GM18867 (cell line): ENCODE data around the gene RPS6KA2.
A peak's percentile ranks its signal among the peaks of the same experiment; 100 is the strongest.
"Not testable (repeated sequence)": the region's sequence is repeated elsewhere in the genome, so short reads cannot be mapped to it uniquely, and the experiment has no call there.

ENCODE experiments used
- ATAC-seq: cut with Tn5 transposase; IDR thresholded peaks from one replicate; pipeline ENCODE4 v1.9.1; 2021; ENCODE audit warnings: mild to moderate bottlenecking, moderate library complexity; ENCODE audit not compliant: unreplicated experiment

The RPS6KA2 gene

DNA sequence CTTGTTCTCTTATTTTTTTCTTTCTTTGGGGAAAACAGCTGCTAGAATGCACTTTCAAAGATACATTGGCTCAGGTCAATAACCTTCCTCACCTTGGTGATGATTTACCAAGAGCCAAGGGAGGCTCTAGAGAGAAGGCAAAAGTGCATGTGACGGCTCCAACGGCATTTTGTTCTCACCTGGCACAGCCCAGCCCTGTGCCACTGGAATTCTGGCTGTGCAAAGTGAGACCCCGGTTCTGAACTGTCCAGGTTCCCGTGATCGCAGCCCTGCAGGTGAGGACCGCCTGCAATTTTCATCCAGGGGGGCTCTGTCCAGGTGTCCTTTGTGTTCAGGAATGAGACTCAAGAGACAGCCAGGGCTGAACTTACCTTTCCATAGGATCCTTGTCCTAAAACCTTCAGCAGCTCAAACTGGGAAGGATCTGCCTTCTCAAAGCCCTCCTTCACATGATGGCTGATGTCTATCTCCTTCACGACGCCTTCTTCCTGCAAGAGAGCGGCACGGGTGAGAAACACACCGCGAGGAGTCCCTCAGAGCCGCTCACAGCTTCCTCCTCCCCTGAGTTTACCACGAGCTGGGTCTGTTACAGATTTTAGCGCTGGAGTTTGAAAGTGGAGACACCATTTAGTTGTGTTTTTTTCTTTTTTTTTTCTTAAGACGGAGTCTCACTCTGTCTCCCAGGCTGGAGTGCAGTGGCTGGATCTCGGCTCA lies 88.6 kb downstream of the RPS6KA2 start:
- no peak for ATAC-seq

DNA sequence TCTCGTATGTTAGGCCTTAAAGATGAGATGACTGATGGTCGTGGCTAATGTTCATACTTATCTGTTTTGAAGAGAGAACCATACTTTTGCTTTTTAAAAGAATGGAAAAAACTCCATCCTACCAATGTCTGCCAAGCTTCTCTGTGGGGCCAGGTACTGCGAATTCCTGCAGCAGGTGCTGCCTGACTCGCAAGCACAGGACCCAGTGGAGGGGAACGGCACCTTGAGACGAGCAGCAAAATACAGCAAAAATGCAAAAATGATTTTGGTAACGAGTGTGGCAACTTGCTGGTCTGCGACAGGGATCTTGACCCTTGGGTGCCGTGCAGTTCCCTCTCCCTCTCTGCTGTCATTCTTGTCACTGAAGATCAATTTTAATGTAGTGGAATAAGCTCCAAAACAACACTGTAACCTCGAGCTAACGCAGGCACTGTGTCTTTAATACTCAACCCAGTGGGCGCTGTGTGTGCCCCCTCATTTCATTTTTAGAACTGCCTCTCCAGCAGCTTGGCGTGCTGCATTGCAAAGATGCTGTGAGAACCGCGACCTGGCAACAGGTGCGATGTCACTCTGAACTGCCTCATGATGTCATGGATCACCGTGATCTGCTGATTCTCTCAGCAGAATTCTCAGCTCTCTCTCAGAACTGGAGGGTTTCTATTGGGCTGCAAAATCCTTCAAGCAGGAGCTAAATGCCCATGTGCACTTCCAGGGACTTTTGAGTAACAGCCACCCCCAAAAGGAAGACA lies 92.2 kb downstream of the RPS6KA2 start:
- ATAC-seq: no peak

DNA sequence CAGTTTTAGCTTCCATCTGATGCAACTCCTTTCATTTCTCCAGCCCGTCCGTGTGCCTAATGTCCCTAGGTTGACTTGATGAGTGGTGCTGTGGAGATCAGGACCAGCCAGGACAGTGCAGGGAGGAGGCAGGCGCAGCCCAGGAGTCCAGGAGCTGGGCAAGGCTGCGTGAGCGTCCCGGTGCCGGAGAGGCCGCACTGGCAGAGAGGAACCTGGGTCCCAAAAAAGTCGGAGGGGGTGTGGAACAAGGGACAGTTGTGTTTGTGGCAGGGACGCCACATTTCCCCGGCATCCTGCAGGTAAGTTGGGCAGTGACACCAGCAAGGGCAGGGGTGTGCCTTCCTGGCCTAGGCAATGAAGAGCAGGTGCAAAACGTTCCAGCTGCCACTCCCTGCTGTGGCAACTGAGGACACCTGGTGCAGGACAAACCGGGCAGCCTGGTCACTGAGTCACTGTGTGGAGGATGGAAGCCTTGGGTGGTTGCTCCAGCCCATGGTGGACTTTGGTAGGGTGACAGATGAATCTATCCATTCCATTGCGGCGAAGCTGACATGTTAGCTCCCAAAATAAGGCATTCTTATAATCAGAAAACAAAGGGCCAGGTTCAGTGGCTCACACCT lies 93.7 kb downstream of the RPS6KA2 start:
- no peak for ATAC-seq

DNA sequence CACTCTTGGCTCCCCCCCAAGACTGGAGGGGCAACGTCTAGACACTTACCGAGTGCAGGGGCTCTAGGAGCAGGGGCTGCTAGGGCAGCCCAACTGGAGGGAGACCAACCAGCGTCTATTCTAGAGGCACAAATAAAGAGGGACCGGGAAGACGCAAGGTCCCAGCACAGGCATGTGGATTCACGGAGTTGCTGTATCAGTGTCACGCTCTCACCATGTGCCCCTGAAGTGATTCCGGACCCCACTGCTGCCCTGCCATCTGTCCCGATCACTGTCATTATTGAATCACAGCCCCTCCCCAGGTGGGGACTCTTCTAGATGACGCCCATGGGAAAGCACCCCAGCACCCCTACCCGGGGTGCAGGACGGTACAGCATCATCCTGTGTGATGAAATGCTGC lies 94.7 kb downstream of the RPS6KA2 start:
- ATAC-seq: no peak

DNA sequence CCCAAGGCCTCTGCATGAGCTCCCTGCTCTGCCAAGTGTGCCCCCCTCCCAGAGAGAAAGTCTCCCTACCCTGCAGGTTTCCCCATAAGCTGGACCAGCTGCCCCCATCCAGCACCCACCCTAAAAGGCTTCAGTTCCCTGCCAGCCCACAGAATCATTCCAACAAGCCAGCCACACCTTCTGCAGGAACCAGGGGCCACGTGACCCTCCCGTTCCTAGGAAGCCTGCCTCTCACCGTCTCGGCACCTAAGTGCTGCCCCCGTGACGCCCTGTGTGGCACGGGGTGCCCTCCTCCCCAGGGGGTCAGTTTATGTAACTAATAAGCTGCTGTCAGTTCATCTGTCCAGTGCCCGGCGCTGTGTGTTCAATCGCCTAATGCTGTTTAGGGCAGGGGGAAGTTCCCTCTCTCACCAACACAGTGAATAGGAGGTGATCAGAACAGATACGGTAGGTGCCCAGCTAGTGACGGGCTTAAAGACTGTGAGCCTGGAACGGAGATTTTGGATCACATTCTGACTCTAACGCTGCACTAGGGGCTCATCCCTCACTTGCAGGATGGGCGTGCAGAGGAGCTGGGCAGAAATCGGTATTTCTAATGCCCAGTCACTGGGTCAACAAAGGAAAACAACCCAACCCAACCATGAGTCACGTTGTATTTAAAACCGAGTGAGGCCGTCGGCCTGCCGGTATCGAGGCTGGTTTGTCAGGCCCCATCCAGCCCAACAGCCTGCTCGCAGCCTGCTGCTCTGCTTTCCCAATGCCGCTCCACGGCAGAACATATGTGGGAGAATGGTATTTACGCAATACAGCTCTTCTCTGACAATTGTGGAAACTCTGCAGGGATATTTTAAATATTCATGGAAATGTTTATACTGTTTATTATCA lies 96.6 kb downstream of the RPS6KA2 start:
- ATAC-seq: no peak

DNA sequence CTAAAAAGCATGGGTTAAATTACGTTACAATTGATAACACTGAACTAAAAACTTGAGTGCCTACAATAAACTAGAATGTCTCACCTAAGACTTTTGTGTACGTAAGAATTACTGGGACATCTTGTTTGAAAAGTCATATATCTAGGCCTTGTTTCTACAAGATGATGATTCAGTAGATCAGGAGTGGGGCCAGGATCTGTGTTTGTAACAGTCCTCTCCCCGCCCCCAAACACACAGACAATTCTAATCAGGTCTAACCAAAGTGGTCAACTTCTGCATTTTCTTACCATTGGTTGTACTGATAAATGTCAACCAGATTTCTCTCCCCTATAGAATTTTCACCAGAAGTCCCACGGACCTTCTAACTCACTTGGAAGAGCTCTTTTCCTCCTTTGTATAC lies 97.5 kb downstream of the RPS6KA2 start:
- ATAC-seq: no peak

DNA sequence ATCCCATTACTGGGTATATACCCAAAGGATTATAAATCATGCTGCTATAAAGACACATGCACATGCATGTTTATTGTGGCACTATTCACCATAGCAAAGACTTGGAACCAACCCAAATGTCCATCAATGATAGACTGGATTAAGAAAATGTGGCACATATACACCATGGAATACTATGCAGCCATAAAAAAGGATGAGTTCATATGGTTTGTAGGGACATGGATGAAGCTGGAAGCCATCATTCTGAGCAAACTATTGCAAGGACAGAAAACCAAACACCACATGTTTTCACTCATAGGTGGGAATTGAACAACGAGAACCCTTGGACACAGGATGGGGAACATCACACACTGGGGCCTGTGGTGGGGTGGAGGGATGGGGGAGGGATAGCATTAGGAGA lies 98.0 kb downstream of the RPS6KA2 start:
- ATAC-seq: not testable (repeated sequence)

DNA sequence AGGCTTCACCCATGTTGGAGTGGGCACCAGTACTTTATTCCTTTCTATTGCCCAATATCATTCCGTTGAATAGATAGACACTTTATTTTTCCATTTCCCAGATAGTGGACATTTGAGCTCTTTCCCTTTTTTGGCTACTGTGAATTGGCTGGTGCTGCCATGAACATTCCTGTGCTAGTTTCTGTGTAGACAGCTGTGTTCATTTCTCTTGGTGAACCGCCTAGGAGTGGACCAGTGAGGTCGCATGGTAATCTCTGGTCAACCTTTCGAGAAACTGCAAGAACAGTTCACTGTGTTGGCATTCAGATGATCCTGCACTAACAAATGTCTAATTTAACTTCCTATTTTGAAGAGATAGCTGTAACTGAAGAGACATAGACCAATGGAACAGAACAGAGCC lies 99.2 kb downstream of the RPS6KA2 start:
- ATAC-seq: no peak

DNA sequence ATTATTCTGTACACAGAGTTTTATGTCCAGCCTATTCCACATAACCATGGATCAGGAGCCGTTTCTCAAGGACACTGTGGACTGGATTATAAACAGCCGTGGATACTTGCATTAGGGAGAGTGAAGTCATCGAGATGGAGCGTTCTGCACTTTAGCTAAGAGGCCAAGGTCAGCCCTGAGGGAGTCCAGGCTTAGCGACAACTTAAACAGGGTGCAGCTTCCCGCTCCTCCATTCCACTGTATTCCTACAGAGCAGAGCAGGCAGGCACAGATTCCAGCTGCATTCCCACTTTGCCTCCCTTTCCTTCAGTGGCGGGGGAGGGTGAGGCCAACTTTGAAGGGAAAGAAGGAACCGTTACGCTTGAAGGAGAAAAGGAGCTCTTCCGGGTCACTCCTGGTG lies 100.1 kb downstream of the RPS6KA2 start:
- ATAC-seq: no peak

DNA sequence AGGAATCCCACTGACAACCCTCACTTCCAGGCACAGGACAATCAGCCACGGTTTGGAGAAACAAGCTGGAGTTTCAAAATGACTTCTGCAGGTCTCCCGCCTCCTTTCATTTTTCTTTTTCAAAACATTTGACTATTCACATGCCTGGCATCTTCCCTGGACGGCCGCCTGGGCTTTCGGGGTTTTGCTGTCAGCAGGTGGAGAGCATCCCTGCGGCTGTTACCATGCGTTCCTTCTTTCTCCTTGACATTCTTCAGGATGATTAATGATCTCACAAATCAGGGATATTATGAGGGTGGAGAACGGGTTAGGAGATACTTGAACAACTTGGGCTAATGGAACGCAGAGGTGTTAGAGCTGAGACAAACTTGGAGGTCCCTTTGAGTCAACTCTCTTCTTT lies 101.5 kb downstream of the RPS6KA2 start:
- no peak for ATAC-seq

DNA sequence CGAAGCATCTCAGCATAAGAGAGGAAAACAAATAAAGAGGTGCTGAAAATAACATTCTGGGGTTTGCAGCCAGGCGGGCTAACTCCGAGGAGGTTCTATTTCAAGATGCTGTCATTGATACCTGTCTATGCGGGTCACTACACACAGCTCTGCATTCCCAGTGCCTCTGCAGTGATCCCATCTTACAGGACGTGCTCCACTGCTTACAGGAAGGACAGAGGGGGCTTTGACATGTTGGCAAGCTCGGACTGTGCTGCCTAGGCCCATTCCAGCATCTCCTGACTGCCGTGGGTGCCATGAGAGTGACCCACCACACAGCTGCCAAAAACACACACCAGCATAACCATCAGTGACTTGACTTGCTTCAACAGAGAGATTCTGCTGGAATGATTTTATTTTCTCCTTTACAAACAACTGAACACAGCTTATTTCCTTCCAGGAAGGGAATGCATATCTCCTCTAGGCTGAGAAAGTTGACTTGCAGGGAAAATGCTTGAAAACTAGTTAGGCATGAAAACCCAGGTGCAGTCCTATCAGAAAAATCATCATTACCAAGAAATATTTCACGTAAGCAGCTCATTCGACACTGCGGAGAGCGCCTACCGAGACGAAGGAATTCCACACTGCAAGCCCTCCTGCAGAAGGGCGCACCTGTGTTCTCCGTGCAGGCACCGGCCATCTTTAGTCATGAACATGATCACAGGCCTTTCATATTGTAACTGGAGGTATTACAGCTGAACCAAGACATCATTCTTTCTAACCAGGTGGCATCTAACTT lies 103.1 kb downstream of the RPS6KA2 start:
- no peak for ATAC-seq

DNA sequence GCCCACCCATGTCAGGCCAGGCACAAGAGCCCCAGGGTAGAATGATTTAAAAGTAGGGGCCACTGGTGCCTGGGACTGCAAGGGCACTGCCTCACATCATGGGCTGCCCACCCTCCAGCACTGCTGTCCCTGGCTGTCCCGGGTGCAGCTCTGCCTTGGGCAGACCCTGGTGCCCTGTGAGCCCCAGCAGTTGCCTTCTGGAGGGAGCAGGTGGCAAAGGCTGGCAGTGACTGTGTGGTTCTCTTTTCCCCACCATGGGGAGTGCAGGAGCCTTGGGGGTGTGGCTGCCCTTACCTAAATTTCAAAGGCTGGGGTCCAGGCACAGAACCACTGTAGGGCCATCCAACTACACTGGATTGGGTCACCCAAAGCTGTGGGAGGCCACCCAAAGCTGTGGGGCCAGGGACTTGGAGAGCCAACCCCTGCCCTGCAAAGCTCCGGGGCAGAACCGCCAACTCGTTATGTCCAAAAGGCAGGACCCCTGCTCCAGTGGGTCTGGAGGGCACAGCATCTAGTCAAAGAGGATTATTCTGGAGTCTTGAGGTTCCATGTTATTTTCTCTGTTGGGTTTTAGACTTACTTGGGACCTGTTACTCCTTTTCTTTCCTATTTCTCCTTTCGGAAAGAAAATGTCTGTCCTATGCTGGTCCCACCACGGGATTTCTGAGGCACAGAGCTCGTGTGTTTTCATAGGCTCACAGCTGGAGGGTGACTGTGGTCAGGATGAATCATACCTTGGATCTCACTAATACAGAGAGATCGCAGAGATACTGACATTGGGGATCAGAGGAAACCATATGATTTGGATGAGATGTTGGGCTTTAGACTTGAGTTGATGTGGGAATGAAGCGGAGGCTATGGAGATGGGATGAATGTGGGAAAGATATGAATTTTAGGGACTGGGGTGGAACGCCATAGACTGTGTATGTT lies 105.9 kb downstream of the RPS6KA2 start:
- ATAC-seq: no peak

DNA sequence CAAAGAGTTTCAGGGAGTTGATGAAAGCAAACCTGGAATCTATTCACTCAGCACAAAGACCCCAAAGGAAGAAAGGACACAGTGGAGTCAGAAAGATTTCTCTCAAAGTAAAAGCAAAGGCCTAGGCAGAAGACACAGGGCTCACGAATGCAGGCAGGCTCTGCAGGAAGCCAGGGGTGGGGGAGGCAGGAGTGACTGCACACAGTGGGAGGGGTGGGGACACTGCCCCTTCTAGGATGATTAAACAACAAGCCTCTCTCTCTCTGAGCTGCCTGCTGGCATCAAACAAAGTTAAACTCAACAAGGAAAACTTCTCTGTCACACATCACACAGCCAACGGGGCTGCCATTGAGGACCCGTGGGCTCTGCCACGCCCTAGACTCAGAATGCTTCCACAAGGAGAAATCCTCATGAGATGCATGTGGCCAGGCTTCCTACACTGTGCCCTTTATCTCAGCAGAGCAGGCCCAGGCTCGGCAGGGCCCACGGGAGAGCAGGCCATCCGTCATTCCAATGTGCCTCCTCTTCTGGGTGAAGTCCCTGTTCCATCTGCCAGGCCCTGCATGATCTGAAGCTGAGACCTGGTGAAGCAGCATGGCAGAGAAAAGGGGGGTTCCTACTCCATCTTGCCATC lies 110.7 kb downstream of the RPS6KA2 start:
- ATAC-seq: no peak

DNA sequence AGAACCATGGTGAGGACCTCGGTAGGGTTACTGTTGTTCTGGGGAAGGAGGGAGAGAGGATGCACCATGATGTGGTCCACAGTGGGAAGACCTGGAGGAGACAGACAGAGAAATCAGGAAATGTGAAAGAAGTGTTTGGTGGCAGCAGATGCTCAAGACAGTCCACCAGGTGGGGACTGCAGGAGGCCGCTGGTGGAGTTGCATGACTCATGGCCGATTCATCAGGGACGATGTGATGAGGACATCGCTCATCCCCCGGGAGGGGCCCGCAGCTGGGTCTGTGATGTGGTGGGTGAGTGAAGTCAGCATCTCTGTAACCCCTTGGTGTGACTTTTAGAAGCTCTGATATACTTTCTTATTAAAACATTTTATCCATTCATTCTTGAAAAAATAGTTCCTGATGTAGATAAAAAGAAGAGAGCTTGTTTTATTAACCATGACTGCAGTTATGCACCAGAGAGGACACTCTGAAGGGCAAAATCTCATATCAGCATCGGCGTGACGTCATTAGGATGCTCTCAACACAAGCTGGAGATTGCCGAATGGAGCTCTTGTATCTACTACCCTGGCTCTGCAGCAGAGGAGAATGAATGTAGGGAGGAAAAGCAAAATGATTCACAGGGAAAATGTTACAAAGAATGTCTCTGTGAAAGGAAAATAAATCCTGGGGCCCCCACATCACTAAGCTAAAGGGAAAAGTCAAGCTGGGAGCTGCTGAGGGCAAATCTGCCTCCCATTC lies 111.8 kb downstream of the RPS6KA2 start:
- ATAC-seq: no peak

DNA sequence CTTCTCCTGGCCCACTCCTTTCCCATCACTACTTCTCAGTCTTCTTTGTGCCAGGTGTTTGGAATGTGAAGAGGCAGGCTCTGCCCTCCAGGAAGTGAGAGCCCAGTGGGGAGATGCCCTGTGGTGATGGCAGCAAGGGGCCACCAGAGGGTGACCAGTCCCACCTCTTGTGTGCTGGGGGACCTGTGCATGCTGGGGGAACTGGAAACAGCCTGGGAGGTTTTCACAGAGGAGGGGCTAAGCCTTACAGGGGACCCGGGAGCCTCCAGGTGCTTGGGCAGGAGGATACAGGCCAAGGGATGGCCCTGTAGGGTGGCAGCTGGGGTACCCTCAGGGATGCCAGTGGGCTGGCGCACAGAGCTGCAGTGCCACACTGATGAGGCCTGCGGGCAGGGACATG lies 112.9 kb downstream of the RPS6KA2 start:
- no peak for ATAC-seq

DNA sequence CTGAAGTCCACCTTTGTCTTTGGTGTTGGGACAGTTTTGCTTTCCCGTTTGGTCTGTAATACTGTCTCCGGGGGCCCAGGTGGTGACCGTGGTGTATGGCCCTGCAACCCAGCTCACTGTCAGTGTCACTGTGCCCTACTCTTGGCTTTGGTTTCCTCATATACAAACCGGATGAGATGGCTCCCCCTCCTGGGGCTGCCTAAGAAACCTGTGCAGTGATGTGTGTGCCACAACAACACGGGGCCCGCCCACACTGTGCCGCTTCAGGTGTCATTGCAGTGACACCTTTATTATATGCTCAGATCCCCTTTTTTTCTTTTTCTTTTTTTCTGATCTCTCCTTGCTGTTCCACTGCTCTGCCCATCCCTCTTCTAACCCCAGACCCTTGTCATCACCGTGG lies 114.5 kb downstream of the RPS6KA2 start:
- ATAC-seq: peak; percentile 99

DNA sequence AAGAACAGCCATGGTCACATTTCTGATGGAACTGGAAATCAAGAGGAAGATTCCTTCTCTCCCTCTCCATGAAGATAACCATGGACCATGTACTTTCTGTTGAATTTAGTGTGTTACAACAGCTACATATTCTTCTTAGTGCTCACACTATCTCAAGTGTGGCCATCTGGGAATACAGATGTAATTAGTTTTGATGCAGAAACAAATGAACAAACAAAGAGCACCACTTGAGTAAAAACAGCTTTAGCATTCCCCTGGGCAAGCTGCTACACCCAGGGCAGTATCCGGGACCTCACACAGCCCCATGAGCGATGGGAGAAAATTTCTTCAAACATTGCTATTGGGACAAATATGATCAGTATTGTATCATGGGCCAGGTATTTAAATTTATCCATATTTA lies 115.7 kb downstream of the RPS6KA2 start:
- no peak for ATAC-seq

DNA sequence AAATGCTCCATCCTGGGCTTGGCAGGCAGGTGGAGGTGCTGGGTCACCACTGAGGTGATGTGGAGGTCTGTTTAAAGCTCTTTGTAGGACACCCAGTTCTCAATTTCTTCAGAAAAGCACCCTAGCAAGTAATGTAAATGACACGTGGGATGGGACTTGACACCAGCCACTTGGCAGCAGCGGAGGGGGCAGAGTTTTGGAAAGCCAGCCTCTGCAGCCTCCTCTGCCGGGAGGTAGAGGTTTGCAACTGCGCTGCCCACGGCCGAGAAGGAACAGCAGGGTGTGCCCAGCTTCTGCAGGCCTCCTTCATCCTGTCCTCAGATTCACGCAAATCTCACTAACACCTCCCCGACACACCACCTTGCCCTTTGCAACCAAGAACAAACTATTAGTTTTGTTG lies 117.9 kb downstream of the RPS6KA2 start:
- ATAC-seq: no peak
